ENCODE results near the gene CACNG4.

CACNG4 gene

GRCh38 chr17:67049025-67049739, 84.7 kb downstream of the CACNG4 start:
- DNase-seq, result no peak

- no peak for DNase-seq
Observed at GRCh38 chr17:67050066-67050465, 85.6 kb downstream of the CACNG4 start.

GRCh38 chr17:67050471-67051154, 86.1 kb downstream of the CACNG4 start:
- DNase-seq, result no peak

GRCh38 chr17:67051155-67051538, 86.6 kb downstream of the CACNG4 start:
- no peak for DNase-seq

GRCh38 chr17:67051837-67052236, 87.3 kb downstream of the CACNG4 start:
- no peak for DNase-seq

GRCh38 chr17:67052720-67053437, 88.4 kb downstream of the CACNG4 start:
- DNase-seq, result no peak

- DNase-seq, result no peak
Observed at GRCh38 chr17:67053438-67054000, 89.0 kb downstream of the CACNG4 start.

- no peak for DNase-seq
Observed at GRCh38 chr17:67054011-67054591, 89.6 kb downstream of the CACNG4 start.

- no peak for DNase-seq
Observed at GRCh38 chr17:67054608-67055007, 90.1 kb downstream of the CACNG4 start.

- DNase-seq, result no peak
Observed at GRCh38 chr17:67055041-67055443, 90.5 kb downstream of the CACNG4 start.

GRCh38 chr17:67055811-67056745, 91.6 kb downstream of the CACNG4 start:
- no peak for DNase-seq

GRCh38 chr17:67056746-67057490, 92.4 kb downstream of the CACNG4 start:
- DNase-seq, result no peak

GRCh38 chr17:67058036-67058435, 93.5 kb downstream of the CACNG4 start:
- no peak for DNase-seq

GRCh38 chr17:67059372-67059771, 94.9 kb downstream of the CACNG4 start:
- no peak for DNase-seq

GRCh38 chr17:67063141-67063540, 98.6 kb downstream of the CACNG4 start:
- no peak for DNase-seq

- no peak for DNase-seq
Observed at GRCh38 chr17:67066717-67067116, 102.2 kb downstream of the CACNG4 start.

GRCh38 chr17:67067571-67068482, 103.3 kb downstream of the CACNG4 start:
- DNase-seq, result no peak

- no peak for DNase-seq
Observed at GRCh38 chr17:67068999-67069398, 104.5 kb downstream of the CACNG4 start.

GRCh38 chr17:67069603-67070136, 105.2 kb downstream of the CACNG4 start:
- DNase-seq, result no peak

GRCh38 chr17:67071595-67071994, 107.1 kb downstream of the CACNG4 start:
- DNase-seq, result no peak
